Aorta (tissue), 5 donors: ENCODE measurements around the gene MTTP. TPM values are rescaled to one million over a fixed set of nuclear protein-coding genes. Genes with fewer than 3 reads are reported as not detected.
A peak's percentile ranks its signal among the peaks of the same experiment; 100 is the strongest.

Experiments used
- ATAC-seq: fragments of 200-7000 bp; cut with Tn5 transposase; one replicate; pipeline ENCODE4 v1.9.1; 2022; ENCODE audit warnings: moderate library complexity; ENCODE audit not compliant: low FRiP score
- DNase-seq, 2 donors: peaks; one replicate each; pipeline ENCODE4 v3.0.0-alpha.2; 2020
- H3K27ac ChIP-seq, 2 donors: one replicate each; pipeline ENCODE4 v1.5.1; 2013; ENCODE audit warnings: low read length in 2 of 2, mild to moderate bottlenecking in 2 of 2, moderate library complexity in 2 of 2, control low read depth in 1 of 2, inconsistent platforms in 1 of 2, low read depth in 1 of 2
- H3K27me3 ChIP-seq, 2 donors: one replicate each; pipeline ENCODE4 v1.6.1; 2013; ENCODE audit warnings: control low read depth in 1 of 2, low read length in 1 of 2, mild to moderate bottlenecking in 1 of 2, moderate library complexity in 1 of 2; ENCODE audit not compliant: insufficient read depth in 2 of 2, control insufficient read depth in 1 of 2
- H3K36me3 ChIP-seq, 2 donors: one replicate each; pipeline ENCODE4 v1.6.1; 2013; ENCODE audit warnings: control low read depth in 1 of 2, low read length in 1 of 2, mild to moderate bottlenecking in 1 of 2; ENCODE audit not compliant: insufficient read depth in 2 of 2, control insufficient read depth in 1 of 2
- H3K4me1 ChIP-seq, 2 donors: one replicate each; pipeline ENCODE4 v1.6.1; 2013; ENCODE audit warnings: low read length in 2 of 2, control low read depth in 1 of 2, mild to moderate bottlenecking in 1 of 2, moderate library complexity in 1 of 2; ENCODE audit not compliant: insufficient read depth in 2 of 2, control insufficient read depth in 1 of 2
- H3K4me3 ChIP-seq, 2 donors: one replicate each; pipeline ENCODE4 v1.5.1; 2013; ENCODE audit warnings: low read length in 2 of 2, control low read depth in 1 of 2, mild to moderate bottlenecking in 1 of 2
- H3K9me3 ChIP-seq: one replicate; pipeline ENCODE4 v1.6.1; 2013; ENCODE audit warnings: mild to moderate bottlenecking, low read length; ENCODE audit not compliant: control insufficient read depth
- WGBS, 2 donors: extraction: QIAGEN DNeasy Blood & Tissue Kit; methylation state at CpG; one replicate each; pipeline ENCODE4 v1.1.7; 2013; 5-methylcytosine and 5-hydroxymethylcytosine counted together
- intact Hi-C, 2 donors: fragments of 100-400 bp; cut with DNase I; formaldehyde crosslinking; loops; one replicate each; pipeline versions ENCODE4 v1.14.2 to v1.15.0; 2022
- polyA plus RNA-seq, 2 donors: library from polyadenylated mRNA; stranded (reverse); fragments of 200-250 nt; gene quantifications; one replicate each; pipeline ENCODE4 v1.2.3, GENCODE V29; 2013
- total RNA-seq, 2 donors: library from RNA; stranded (reverse); fragmentation: NEBNext Ultra II Directional; extraction: Animal tissue kit (Norgen Biotek cat#: 25700); gene quantifications; one replicate each; pipeline ENCODE4 v1.2.1, GENCODE V29; 2021
- donor health status: healthy with polysubstance abuse.
- donor health status: Bipolar disorder and iron deficiency.
- donor health status: DM: no; HTN: no; CAD: no.
- donor health status: DM: no; HTN: no; CAD: no.
- donor health status: DM: yes; HTN: yes; CAD: no.

The MTTP gene
- total and polyA plus RNA-seq, 4 donors = 0.48 to 13.6 (median 0.65) TPM; not detected in 1

GRCh38 chr4:99563310-99564186, 11.1 kb upstream of the MTTP start, which contains the start of gene TRMT10A:
TRMT10A (minus strand) TSS chr4:99564039; CDS start chr4:99559338, 4,701 bp downstream.
- 0% methylated on average over 48 of the region's 48 CpGs for WGBS, 2 donors
- H3K27ac ChIP-seq = peak within 1 kb of the TSS; percentile 36 to 97
- no peaks in the 10 kb centered on the region for H3K27me3 ChIP-seq
- no peaks in the 10 kb centered on the region for H3K36me3 ChIP-seq
- peaks cover 0 to 3% of the 10 kb centered on the region in 2 donors for H3K4me1 ChIP-seq
- ATAC-seq = peak; percentile 99
- peak; percentile 99 for DNase-seq
- peak within 1 kb of the TSS; percentile 66 to 75 for H3K4me3 ChIP-seq
- H3K9me3 ChIP-seq = no peaks in the 10 kb centered on the region
- intact Hi-C loops = loop anchor here (2.0 to 5.0 kb wide), 6 partner anchors 94 to 383 kb away; partner anchors contain the start of genes C4orf54 (in 1 of the 2), DNAJB14 (in 1 of the 2) and LAMTOR3 (in 1 of the 2)

GRCh38 chr4:99564921-99565320, 9.7 kb upstream of the MTTP start:
- no peak overlapping the region for H3K4me3 ChIP-seq
- no peak for DNase-seq
- intact Hi-C loops = loop anchor here (5.0 kb wide), 6 partner anchors 92 to 327 kb away; partner anchors contain the start of genes C4orf54 (in 1 of the 2) and LAMTOR3 (in 1 of the 2)
- no peak overlapping the region for H3K27ac ChIP-seq
- H3K4me1 ChIP-seq = peaks cover 0 to 3% of the 10 kb centered on the region in 2 donors
- H3K27me3 ChIP-seq = no peaks in the 10 kb centered on the region
- no peaks in the 10 kb centered on the region for H3K36me3 ChIP-seq
- ATAC-seq = no peak
- H3K9me3 ChIP-seq = no peaks in the 10 kb centered on the region

- H3K36me3 ChIP-seq = no peaks in the 10 kb centered on the region
- 52 to 58% methylated on average over 1 of the region's 1 CpG for WGBS, 2 donors
- intact Hi-C loops = no loop called here
- no peaks in the 10 kb centered on the region for H3K27me3 ChIP-seq
- H3K4me3 ChIP-seq = no peak overlapping the region
- peaks cover 0 to 2% of the 10 kb centered on the region in 2 donors for H3K4me1 ChIP-seq
- ATAC-seq (no peak), DNase-seq (no peak)
- no peak overlapping the region for H3K27ac ChIP-seq
- no peaks in the 10 kb centered on the region for H3K9me3 ChIP-seq
These were observed 2.7 kb upstream of the MTTP start for GRCh38 chr4:99571883-99572282.

- Histone ChIP-seq H3K9me3 (no peaks in the 10 kb centered on the region), H3K36me3 (no peaks in the 10 kb centered on the region), H3K27me3 (no peaks in the 10 kb centered on the region), H3K27ac (no peak overlapping the region), H3K4me1 (peaks cover 0 to 2% of the 10 kb centered on the region in 2 donors), H3K4me3 (peak overlapping the region in 1 of 2 donors; percentile 64)
- intact Hi-C loops = no loop called here
- DNase-seq = no peak
- 22 to 30% methylated on average over 6 of the region's 6 CpGs for WGBS, 2 donors
- no peak for ATAC-seq
These were observed 1.9 kb upstream of the MTTP start for GRCh38 chr4:99572527-99573240.

- Histone ChIP-seq H3K36me3 (no peaks in the 10 kb centered on the region), H3K27me3 (no peaks in the 10 kb centered on the region), H3K27ac (no peak overlapping the region), H3K9me3 (no peaks in the 10 kb centered on the region), H3K4me1 (peaks cover 0 to 2% of the 10 kb centered on the region in 2 donors), H3K4me3 (no peak overlapping the region)
- DNase-seq (no peak), ATAC-seq (no peak)
- 91 to 96% methylated on average over 1 of the region's 1 CpG for WGBS, 2 donors
- intact Hi-C loops = no loop called here
These were observed 772 bp upstream of the MTTP start for GRCh38 chr4:99573735-99574368.

GRCh38 chr4:99578714-99579113, 4.1 kb downstream of the MTTP start:
- DNase-seq (no peak), ATAC-seq (no peak)
- Histone ChIP-seq H3K4me3 (no peak overlapping the region), H3K27me3 (no peaks in the 10 kb centered on the region), H3K27ac (no peak overlapping the region), H3K4me1 (no peaks in the 10 kb centered on the region), H3K9me3 (no peaks in the 10 kb centered on the region), H3K36me3 (no peaks in the 10 kb centered on the region)
- 93 to 98% methylated on average over 2 of the region's 2 CpGs for WGBS, 2 donors
- intact Hi-C loops = no loop called here

- no peaks in the 10 kb centered on the region for H3K4me1 ChIP-seq
- no peaks in the 10 kb centered on the region for H3K27me3 ChIP-seq
- ATAC-seq (no peak), DNase-seq (no peak)
- WGBS, 2 donors = 98 to 99% methylated on average over 1 of the region's 1 CpG
- H3K4me3 ChIP-seq = no peak overlapping the region
- H3K36me3 ChIP-seq = no peaks in the 10 kb centered on the region
- H3K27ac ChIP-seq = no peak overlapping the region
- intact Hi-C loops = no loop called here
- H3K9me3 ChIP-seq = no peaks in the 10 kb centered on the region
These were observed 10.9 kb downstream of the MTTP start for GRCh38 chr4:99585516-99585915.

GRCh38 chr4:99586322-99586721, 11.7 kb downstream of the MTTP start:
- DNase-seq = no peak
- no peak for ATAC-seq
- no peak overlapping the region for H3K4me3 ChIP-seq
- intact Hi-C loops = no loop called here
- no peak overlapping the region for H3K27ac ChIP-seq
- no peaks in the 10 kb centered on the region for H3K27me3 ChIP-seq
- no peaks in the 10 kb centered on the region for H3K9me3 ChIP-seq
- H3K4me1 ChIP-seq = no peaks in the 10 kb centered on the region
- no peaks in the 10 kb centered on the region for H3K36me3 ChIP-seq
- 65 to 79% methylated on average over 2 of the region's 2 CpGs for WGBS, 2 donors
